Right lobe of liver (tissue), 4 donors: Measurements from ENCODE around the gene DUSP16.

ENCODE experiments used
- CTCF ChIP-seq, 4 donors: fragments of 200-600 bp in 3 of 4; fragments of 450-650 bp in 1 of 4; IDR thresholded peaks; one replicate each; pipeline versions ENCODE4 v1.5.1 to v1.8.0; 2016 to 2022; ENCODE audit warnings: antibody characterized with exemption in 4 of 4, mild to moderate bottlenecking in 2 of 4
- POLR2A ChIP-seq: fragments of 450-650 bp; IDR thresholded peaks from one replicate; pipeline ENCODE4 v1.6.1; 2017; ENCODE audit warnings: antibody characterized with exemption, mild to moderate bottlenecking
- donor health status: DM: no; HTN: no; CAD: no.
- donor health status: DM: no; HTN: no; CAD: no.
- donor health status: DM: no; HTN: yes; CAD: no.

GRCh38 chr12:12492547-12492946 is 70.1 kb downstream of the DUSP16 start:
- TF ChIP-seq POLR2A, result no peak
- no peak for TF ChIP-seq CTCF (IDR thresholded peaks at IDR 0.05)
